ENCODE measurements around the gene LYRM1.

DNA sequence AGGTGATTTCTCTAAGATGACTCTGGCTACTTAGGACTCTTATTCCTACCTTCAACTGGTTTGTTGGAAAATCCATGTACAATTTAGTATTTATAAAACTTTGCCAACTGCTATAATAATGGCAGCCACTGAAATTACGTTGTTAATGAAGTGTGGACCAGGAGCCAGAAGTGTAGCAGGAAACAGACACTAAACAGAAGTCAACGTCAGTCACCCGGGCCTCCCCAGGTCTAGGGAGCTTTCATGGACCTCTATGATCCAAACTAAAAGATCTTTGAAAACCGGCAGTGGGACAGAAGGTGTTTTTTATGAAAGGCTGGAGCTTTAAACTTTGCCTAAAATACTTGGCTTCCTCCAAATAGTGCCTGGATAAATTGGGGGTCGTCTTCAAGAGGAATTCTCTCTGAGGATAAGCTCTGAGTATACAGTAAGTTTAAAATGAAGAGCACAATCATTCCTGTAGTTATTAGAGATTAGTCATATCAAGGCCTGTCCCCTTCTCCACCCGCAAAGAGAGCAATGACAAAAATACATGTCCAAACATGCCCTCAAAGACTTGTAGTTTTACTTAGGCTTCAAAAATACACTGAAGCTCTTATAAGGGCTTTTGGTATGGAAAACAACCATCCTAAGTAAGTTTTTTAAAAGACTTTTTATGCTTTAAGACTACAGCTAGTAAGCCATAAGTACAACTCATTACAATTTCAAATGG is 35.0 kb upstream of the LYRM1 start:
- TF ChIP-seq EP300 (IDR thresholded peaks at IDR 0.05) (no peak), POLR2A (IDR thresholded peaks at IDR 0.05) (no peak)
- TF ChIP-seq, protein P1, sequence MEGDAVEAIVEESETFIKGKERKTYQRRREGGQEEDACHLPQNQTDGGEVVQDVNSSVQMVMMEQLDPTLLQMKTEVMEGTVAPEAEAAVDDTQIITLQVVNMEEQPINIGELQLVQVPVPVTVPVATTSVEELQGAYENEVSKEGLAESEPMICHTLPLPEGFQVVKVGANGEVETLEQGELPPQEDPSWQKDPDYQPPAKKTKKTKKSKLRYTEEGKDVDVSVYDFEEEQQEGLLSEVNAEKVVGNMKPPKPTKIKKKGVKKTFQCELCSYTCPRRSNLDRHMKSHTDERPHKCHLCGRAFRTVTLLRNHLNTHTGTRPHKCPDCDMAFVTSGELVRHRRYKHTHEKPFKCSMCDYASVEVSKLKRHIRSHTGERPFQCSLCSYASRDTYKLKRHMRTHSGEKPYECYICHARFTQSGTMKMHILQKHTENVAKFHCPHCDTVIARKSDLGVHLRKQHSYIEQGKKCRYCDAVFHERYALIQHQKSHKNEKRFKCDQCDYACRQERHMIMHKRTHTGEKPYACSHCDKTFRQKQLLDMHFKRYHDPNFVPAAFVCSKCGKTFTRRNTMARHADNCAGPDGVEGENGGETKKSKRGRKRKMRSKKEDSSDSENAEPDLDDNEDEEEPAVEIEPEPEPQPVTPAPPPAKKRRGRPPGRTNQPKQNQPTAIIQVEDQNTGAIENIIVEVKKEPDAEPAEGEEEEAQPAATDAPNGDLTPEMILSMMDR (IDR thresholded peaks at IDR 0.05), result no peak

Data from suprapubic skin (tissue), 3 donors.